Panc1 (cell line): ENCODE measurements around the gene CDS2. TPM values are rescaled to one million over a fixed set of nuclear protein-coding genes. Genes with fewer than 3 reads are reported as not detected.

Source experiments
- ATAC-seq: fragments of 200-7000 bp; cut with Tn5 transposase; 2 replicates; pipeline ENCODE4 v1.9.1; 2020; ENCODE audit warnings: mild to moderate bottlenecking, moderate library complexity
- BruUV-seq: library from RNA; stranded (reverse); fragments of 400-500 nt; replicated peaks from 2 replicates; lab custom pipeline; 2021; lab: Mats Ljungman, UMichigan
- CTCF ChIA-PET: fragments of 300-600 bp; sonication (Branson Sonifier 250); formaldehyde crosslinking; loops from one replicate; lab custom pipeline; 2022; ENCODE audit warnings: antibody characterized with exemption; lab: Charles Lee
- POLR2A ChIA-PET: fragments of 300-600 bp; sonication (Branson Sonifier 250); formaldehyde crosslinking; loops from one replicate; lab custom pipeline; 2022; ENCODE audit warnings: antibody characterized with exemption; lab: Charles Lee
- DNase-seq: peaks from one replicate; pipeline ENCODE4 v3.0.0-alpha.2; 2010; ENCODE audit warnings: low read depth, low spot score
- H3K27ac ChIP-seq: 2 replicates; pipeline ENCODE4 v1.5.1; 2011; ENCODE audit warnings: mild to moderate bottlenecking, low read length, inconsistent platforms
- H3K27me3 ChIP-seq: fragments of 200-500 bp; sonication (Bioruptor generic); 2 replicates; pipeline ENCODE4 v1.6.0; 2014; ENCODE audit warnings: low read length, inconsistent platforms; ENCODE audit not compliant: control insufficient read depth, insufficient read depth
- H3K36me3 ChIP-seq: fragments of 200-500 bp; sonication (Bioruptor generic); 2 replicates; pipeline ENCODE4 v1.5.1; 2014; ENCODE audit warnings: inconsistent platforms, mild to moderate bottlenecking, low read length, moderate library complexity; ENCODE audit not compliant: control insufficient read depth, insufficient read depth
- H3K4me1 ChIP-seq: 2 replicates; pipeline ENCODE4 v1.5.1; 2011; ENCODE audit warnings: inconsistent platforms, mild to moderate bottlenecking, low read length, moderate library complexity; ENCODE audit not compliant: control insufficient read depth, insufficient read depth
- H3K4me3 ChIP-seq, 2 experiments: 2 replicates each; pipeline ENCODE4 v1.5.1; 2011 to 2012; ENCODE audit warnings: low read depth in 2 of 2, low read length in 2 of 2, mild to moderate bottlenecking in 2 of 2, inconsistent platforms in 1 of 2, moderate library complexity in 1 of 2
- H3K9me3 ChIP-seq: fragments of 200-500 bp; sonication (Bioruptor generic); 2 replicates; pipeline ENCODE4 v1.5.1; 2014; ENCODE audit warnings: low read depth, mild to moderate bottlenecking, inconsistent platforms, low read length, moderate library complexity; ENCODE audit not compliant: control insufficient read depth, insufficient read depth
- POLR2AphosphoS5 ChIP-seq: IDR thresholded peaks from 2 replicates; pipeline ENCODE4 v1.6.1; 2012; ENCODE audit warnings: mild to moderate bottlenecking, low read depth, low read length, moderate library complexity
- SIN3A ChIP-seq: IDR thresholded peaks from 2 replicates; pipeline ENCODE4 v1.6.1; 2012; ENCODE audit warnings: low read depth, mild to moderate bottlenecking, low read length, moderate library complexity, borderline replicate concordance; ENCODE audit not compliant: insufficient read depth
- TCF7L2 ChIP-seq: IDR thresholded peaks from 2 replicates; pipeline ENCODE4 v1.6.1; 2011; ENCODE audit warnings: mild to moderate bottlenecking, low read depth, low read length, inconsistent platforms
- in situ Hi-C: cut with HindIII; loops from 2 replicates; pipeline ENCODE4 v1.10.0; 2016; ENCODE audit warnings: low sequenced_read_pairs, low pct_unique_long_range_greater_than_20kb
- intact Hi-C: fragments of 100-400 bp; cut with micrococcal nuclease; formaldehyde crosslinking; loops from one replicate; pipeline ENCODE4 v1.10.0; 2022; ENCODE audit not compliant: unreplicated experiment
- total RNA-seq: library from RNA; stranded (reverse); gene quantifications from one replicate; pipeline ENCODE4 v1.2.1, GENCODE V29; 2021; ENCODE audit not compliant: unreplicated experiment
- TF ChIP-seq, protein P1 (sequence below): fragments of 450-650 bp; IDR thresholded peaks from 2 replicates; pipeline ENCODE4 v1.5.1; 2017; ENCODE audit warnings: mild to moderate bottlenecking
- TF ChIP-seq, protein P2 (sequence below), 2 experiments: IDR thresholded peaks; 2 replicates each; pipeline ENCODE4 v1.6.1; 2011 to 2012; ENCODE audit warnings: low read depth in 2 of 2, control low read depth in 1 of 2, low read length in 1 of 2, mild to moderate bottlenecking in 1 of 2, moderate library complexity in 1 of 2; ENCODE audit not compliant: insufficient read depth in 1 of 2

The CDS2 gene
- total RNA-seq, 1 experiment from 2014 or later = 54.0 TPM

DNA sequence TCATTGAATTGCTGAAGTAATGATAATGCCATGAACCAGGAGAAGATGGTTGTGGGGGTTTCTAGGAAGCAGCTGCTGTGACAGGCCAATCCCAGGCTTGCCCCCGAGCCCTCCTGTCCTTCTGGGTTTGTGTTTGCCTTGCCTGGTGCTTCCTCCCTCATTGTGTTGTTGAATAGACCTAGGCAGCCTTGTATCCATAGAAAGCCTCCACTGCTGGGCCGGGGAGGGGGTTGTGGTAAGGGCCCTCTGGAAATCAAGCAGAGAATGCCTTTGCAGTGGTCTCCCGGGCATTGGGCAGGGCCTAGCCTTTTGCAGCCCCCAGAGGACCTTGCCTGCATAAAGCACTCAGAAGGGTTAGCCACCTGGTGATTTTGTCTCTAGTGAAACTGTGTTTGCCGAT, 69.3 kb downstream of the CDS2 start:
- TF ChIP-seq, protein P1, sequence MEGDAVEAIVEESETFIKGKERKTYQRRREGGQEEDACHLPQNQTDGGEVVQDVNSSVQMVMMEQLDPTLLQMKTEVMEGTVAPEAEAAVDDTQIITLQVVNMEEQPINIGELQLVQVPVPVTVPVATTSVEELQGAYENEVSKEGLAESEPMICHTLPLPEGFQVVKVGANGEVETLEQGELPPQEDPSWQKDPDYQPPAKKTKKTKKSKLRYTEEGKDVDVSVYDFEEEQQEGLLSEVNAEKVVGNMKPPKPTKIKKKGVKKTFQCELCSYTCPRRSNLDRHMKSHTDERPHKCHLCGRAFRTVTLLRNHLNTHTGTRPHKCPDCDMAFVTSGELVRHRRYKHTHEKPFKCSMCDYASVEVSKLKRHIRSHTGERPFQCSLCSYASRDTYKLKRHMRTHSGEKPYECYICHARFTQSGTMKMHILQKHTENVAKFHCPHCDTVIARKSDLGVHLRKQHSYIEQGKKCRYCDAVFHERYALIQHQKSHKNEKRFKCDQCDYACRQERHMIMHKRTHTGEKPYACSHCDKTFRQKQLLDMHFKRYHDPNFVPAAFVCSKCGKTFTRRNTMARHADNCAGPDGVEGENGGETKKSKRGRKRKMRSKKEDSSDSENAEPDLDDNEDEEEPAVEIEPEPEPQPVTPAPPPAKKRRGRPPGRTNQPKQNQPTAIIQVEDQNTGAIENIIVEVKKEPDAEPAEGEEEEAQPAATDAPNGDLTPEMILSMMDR = no peak
- TF ChIP-seq, protein P2, sequence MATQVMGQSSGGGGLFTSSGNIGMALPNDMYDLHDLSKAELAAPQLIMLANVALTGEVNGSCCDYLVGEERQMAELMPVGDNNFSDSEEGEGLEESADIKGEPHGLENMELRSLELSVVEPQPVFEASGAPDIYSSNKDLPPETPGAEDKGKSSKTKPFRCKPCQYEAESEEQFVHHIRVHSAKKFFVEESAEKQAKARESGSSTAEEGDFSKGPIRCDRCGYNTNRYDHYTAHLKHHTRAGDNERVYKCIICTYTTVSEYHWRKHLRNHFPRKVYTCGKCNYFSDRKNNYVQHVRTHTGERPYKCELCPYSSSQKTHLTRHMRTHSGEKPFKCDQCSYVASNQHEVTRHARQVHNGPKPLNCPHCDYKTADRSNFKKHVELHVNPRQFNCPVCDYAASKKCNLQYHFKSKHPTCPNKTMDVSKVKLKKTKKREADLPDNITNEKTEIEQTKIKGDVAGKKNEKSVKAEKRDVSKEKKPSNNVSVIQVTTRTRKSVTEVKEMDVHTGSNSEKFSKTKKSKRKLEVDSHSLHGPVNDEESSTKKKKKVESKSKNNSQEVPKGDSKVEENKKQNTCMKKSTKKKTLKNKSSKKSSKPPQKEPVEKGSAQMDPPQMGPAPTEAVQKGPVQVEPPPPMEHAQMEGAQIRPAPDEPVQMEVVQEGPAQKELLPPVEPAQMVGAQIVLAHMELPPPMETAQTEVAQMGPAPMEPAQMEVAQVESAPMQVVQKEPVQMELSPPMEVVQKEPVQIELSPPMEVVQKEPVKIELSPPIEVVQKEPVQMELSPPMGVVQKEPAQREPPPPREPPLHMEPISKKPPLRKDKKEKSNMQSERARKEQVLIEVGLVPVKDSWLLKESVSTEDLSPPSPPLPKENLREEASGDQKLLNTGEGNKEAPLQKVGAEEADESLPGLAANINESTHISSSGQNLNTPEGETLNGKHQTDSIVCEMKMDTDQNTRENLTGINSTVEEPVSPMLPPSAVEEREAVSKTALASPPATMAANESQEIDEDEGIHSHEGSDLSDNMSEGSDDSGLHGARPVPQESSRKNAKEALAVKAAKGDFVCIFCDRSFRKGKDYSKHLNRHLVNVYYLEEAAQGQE (IDR thresholded peaks at IDR 0.05; ENCODE audit: insufficient read depth in 1 of 2, low read depth in 2 of 2, low read length in 1 of 2) = no peak
- no peak for TF ChIP-seq TCF7L2
- TF ChIP-seq POLR2AphosphoS5 = no peak
- TF ChIP-seq SIN3A = no peak
- in situ Hi-C loops = no loop called here
- H3K27ac ChIP-seq = no peak overlapping the region
- no peaks in the 10 kb centered on the region for H3K27me3 ChIP-seq
- DNase-seq = no peak
- no peak overlapping the region for H3K4me3 ChIP-seq
- CTCF ChIA-PET = no interaction called here
- H3K9me3 ChIP-seq = no peaks in the 10 kb centered on the region
- H3K4me1 ChIP-seq = no peaks in the 10 kb centered on the region
- POLR2A ChIA-PET = no interaction called here
- BruUV-seq = no TSS peak
- ATAC-seq = no peak
- intact Hi-C loops = no loop called here
- H3K36me3 ChIP-seq = no peaks in the 10 kb centered on the region

DNA sequence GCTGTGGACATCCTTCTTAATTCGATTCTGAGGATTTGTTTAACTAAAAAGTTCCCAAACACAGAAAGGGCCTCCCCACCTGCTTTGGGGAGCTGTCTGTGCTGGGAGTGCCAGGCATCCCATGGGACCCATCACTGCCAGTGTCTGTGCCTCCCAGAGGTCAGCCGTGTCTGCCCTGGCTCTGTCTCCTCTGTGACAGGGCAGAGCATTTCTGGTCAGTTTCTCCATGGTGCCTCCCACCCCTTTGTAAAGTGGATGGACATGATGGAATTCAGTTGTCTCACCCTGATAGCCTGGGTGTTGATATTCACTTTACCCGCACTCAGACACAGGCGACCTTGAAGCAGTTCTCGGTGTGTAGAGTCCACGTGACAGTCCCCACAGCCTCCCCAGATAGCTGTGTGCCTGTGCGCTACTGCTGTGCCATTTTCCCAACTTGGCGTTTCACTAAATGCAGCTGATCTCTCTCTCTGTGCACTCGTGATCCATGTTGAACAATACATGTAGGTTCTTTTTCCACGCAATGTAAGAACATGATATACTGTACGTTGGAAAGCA, 70.5 kb downstream of the CDS2 start:
- Histone ChIP-seq H3K27ac (no peak overlapping the region), H3K4me3 (no peak overlapping the region), H3K9me3 (no peaks in the 10 kb centered on the region), H3K36me3 (no peaks in the 10 kb centered on the region), H3K27me3 (no peaks in the 10 kb centered on the region), H3K4me1 (no peaks in the 10 kb centered on the region)
- intact Hi-C loops = no loop called here
- TSS peak; percentile 48 for BruUV-seq
- in situ Hi-C loops = no loop called here
- ATAC-seq (no peak), DNase-seq (no peak)
- CTCF ChIA-PET = interaction anchor here (0.6 kb wide), 1 partner anchor 22 kb away, joined by 3 read pairs; no protein-coding TSS in a partner anchor
- no peak for TF ChIP-seq SIN3A
- TF ChIP-seq TCF7L2 = no peak
- TF ChIP-seq POLR2AphosphoS5 = no peak
- TF ChIP-seq, protein P2 (IDR thresholded peaks at IDR 0.05; ENCODE audit: insufficient read depth in 1 of 2, low read depth in 2 of 2, low read length in 1 of 2) = no peak
- TF ChIP-seq, protein P1 = no peak
- POLR2A ChIA-PET = interaction anchor here (0.6 kb wide), 1 partner anchor 9 kb away, joined by 3 read pairs; no protein-coding TSS in a partner anchor
